ENCODE data around the gene MUCL3.
"Not testable (repeated sequence)": the region's sequence is repeated elsewhere in the genome, so short reads cannot be mapped to it uniquely, and the experiment has no call there.

Gene MUCL3

GRCh38 chr6:30900863-30901417 lies 39.8 kb upstream of the MUCL3 start:
- no peaks in the 10 kb centered on the region for H3K9me3 ChIP-seq (ENCODE audit: control insufficient read depth, insufficient read depth, low read depth, low read length)
- no peak overlapping the region for H3K4me3 ChIP-seq (ENCODE audit: low read depth, low read length)
- no peaks in the 10 kb centered on the region for H3K27me3 ChIP-seq (ENCODE audit: control insufficient read depth, insufficient read depth, low read length)
- H3K9ac ChIP-seq (ENCODE audit: low read length), result no peak overlapping the region
- H3K27ac ChIP-seq (ENCODE audit: low read depth, low read length), result no peak overlapping the region
- H3K36me3 ChIP-seq (ENCODE audit: control insufficient read depth, insufficient read depth, low read length), result peaks cover 42% of the 10 kb centered on the region
- H3K4me1 ChIP-seq (ENCODE audit: control insufficient read depth, insufficient read depth, low read length), result no peaks in the 10 kb centered on the region

- H3K9ac ChIP-seq (ENCODE audit: low read length), result no peak overlapping the region
- no peak overlapping the region for H3K27ac ChIP-seq (ENCODE audit: low read depth, low read length)
- H3K4me3 ChIP-seq (ENCODE audit: low read depth, low read length), result no peak overlapping the region
- H3K9me3 ChIP-seq (ENCODE audit: control insufficient read depth, insufficient read depth, low read depth, low read length), result no peaks in the 10 kb centered on the region
- no peaks in the 10 kb centered on the region for H3K27me3 ChIP-seq (ENCODE audit: control insufficient read depth, insufficient read depth, low read length)
- H3K4me1 ChIP-seq (ENCODE audit: control insufficient read depth, insufficient read depth, low read length), result no peaks in the 10 kb centered on the region
- peaks cover 37% of the 10 kb centered on the region for H3K36me3 ChIP-seq (ENCODE audit: control insufficient read depth, insufficient read depth, low read length)
These were observed 39.3 kb upstream of the MUCL3 start for GRCh38 chr6:30901436-30901835.

GRCh38 chr6:30902196-30902595 lies 38.6 kb upstream of the MUCL3 start:
- not testable (repeated sequence) for H3K4me1 ChIP-seq (ENCODE audit: control insufficient read depth, insufficient read depth, low read length); H3K9ac ChIP-seq (ENCODE audit: low read length); H3K27me3 ChIP-seq (ENCODE audit: control insufficient read depth, insufficient read depth, low read length); H3K27ac ChIP-seq (ENCODE audit: low read depth, low read length); H3K4me3 ChIP-seq (ENCODE audit: low read depth, low read length); H3K9me3 ChIP-seq (ENCODE audit: control insufficient read depth, insufficient read depth, low read depth, low read length)
- peaks cover 31% of the 10 kb centered on the region for H3K36me3 ChIP-seq (ENCODE audit: control insufficient read depth, insufficient read depth, low read length)

GRCh38 chr6:30902709-30903108 lies 38.1 kb upstream of the MUCL3 start:
- Histone ChIP-seq H3K36me3 (ENCODE audit: control insufficient read depth, insufficient read depth, low read length) (peaks cover 26% of the 10 kb centered on the region), H3K4me1 (ENCODE audit: control insufficient read depth, insufficient read depth, low read length) (no peaks in the 10 kb centered on the region), H3K4me3 (ENCODE audit: low read depth, low read length) (no peak overlapping the region), H3K27me3 (ENCODE audit: control insufficient read depth, insufficient read depth, low read length) (no peaks in the 10 kb centered on the region), H3K9me3 (ENCODE audit: control insufficient read depth, insufficient read depth, low read depth, low read length) (no peaks in the 10 kb centered on the region), H3K9ac (ENCODE audit: low read length) (no peak overlapping the region), H3K27ac (ENCODE audit: low read depth, low read length) (no peak overlapping the region)

- Histone ChIP-seq H3K36me3 (ENCODE audit: control insufficient read depth, insufficient read depth, low read length) (peaks cover 20% of the 10 kb centered on the region), H3K9ac (ENCODE audit: low read length) (no peak overlapping the region), H3K4me3 (ENCODE audit: low read depth, low read length) (no peak overlapping the region), H3K4me1 (ENCODE audit: control insufficient read depth, insufficient read depth, low read length) (no peaks in the 10 kb centered on the region), H3K9me3 (ENCODE audit: control insufficient read depth, insufficient read depth, low read depth, low read length) (no peaks in the 10 kb centered on the region), H3K27ac (ENCODE audit: low read depth, low read length) (no peak overlapping the region), H3K27me3 (ENCODE audit: control insufficient read depth, insufficient read depth, low read length) (no peaks in the 10 kb centered on the region)
These were observed 37.5 kb upstream of the MUCL3 start for GRCh38 chr6:30903236-30903635.

- not testable (repeated sequence) for H3K9me3 ChIP-seq (ENCODE audit: control insufficient read depth, insufficient read depth, low read depth, low read length); H3K27ac ChIP-seq (ENCODE audit: low read depth, low read length); H3K4me1 ChIP-seq (ENCODE audit: control insufficient read depth, insufficient read depth, low read length); H3K27me3 ChIP-seq (ENCODE audit: control insufficient read depth, insufficient read depth, low read length)
- H3K9ac ChIP-seq (ENCODE audit: low read length), result peak overlapping the region; percentile 46
- H3K4me3 ChIP-seq (ENCODE audit: low read depth, low read length), result peak overlapping the region; percentile 97
- H3K36me3 ChIP-seq (ENCODE audit: control insufficient read depth, insufficient read depth, low read length), result peaks cover 26% of the 10 kb centered on the region
These were observed 33.4 kb upstream of the MUCL3 start for GRCh38 chr6:30907290-30907757.

- Histone ChIP-seq H3K27ac (ENCODE audit: low read depth, low read length) (peak within 1 kb of the TSS; percentile 72; the same call in 1 of the 2 replicates), H3K9ac (ENCODE audit: low read length) (peak within 1 kb of the TSS; percentile 95), H3K36me3 (ENCODE audit: control insufficient read depth, insufficient read depth, low read length) (peaks cover 29% of the 10 kb centered on the region), H3K4me1 (ENCODE audit: control insufficient read depth, insufficient read depth, low read length) (no peaks in the 10 kb centered on the region; the same call in 1 of the 2 replicates), H3K9me3 (ENCODE audit: control insufficient read depth, insufficient read depth, low read depth, low read length) (no peaks in the 10 kb centered on the region), H3K27me3 (ENCODE audit: control insufficient read depth, insufficient read depth, low read length) (no peaks in the 10 kb centered on the region), H3K4me3 (ENCODE audit: low read depth, low read length) (peak within 1 kb of the TSS; percentile 97)
These were observed 32.8 kb upstream of the MUCL3 start, which contains the start of gene GTF2H4 for GRCh38 chr6:30907758-30908591. TSS of gene GTF2H4 (plus strand) at chr6:30908207.

GRCh38 chr6:30908700-30909099 lies 32.1 kb upstream of the MUCL3 start:
- peak overlapping the region; percentile 95 for H3K9ac ChIP-seq (ENCODE audit: low read length)
- no peak overlapping the region for H3K27ac ChIP-seq (ENCODE audit: low read depth, low read length)
- no peaks in the 10 kb centered on the region for H3K27me3 ChIP-seq (ENCODE audit: control insufficient read depth, insufficient read depth, low read length)
- peaks cover 6% of the 10 kb centered on the region; the same call in 1 of the 2 replicates for H3K4me1 ChIP-seq (ENCODE audit: control insufficient read depth, insufficient read depth, low read length)
- H3K9me3 ChIP-seq (ENCODE audit: control insufficient read depth, insufficient read depth, low read depth, low read length), result no peaks in the 10 kb centered on the region
- peaks cover 31% of the 10 kb centered on the region for H3K36me3 ChIP-seq (ENCODE audit: control insufficient read depth, insufficient read depth, low read length)
- H3K4me3 ChIP-seq (ENCODE audit: low read depth, low read length), result peak overlapping the region; percentile 97

- Histone ChIP-seq H3K36me3 (ENCODE audit: control insufficient read depth, insufficient read depth, low read length) (peaks cover 31% of the 10 kb centered on the region), H3K4me1 (ENCODE audit: control insufficient read depth, insufficient read depth, low read length) (peaks cover 18% of the 10 kb centered on the region)
- not testable (repeated sequence) for H3K27me3 ChIP-seq (ENCODE audit: control insufficient read depth, insufficient read depth, low read length); H3K4me3 ChIP-seq (ENCODE audit: low read depth, low read length); H3K27ac ChIP-seq (ENCODE audit: low read depth, low read length); H3K9ac ChIP-seq (ENCODE audit: low read length); H3K9me3 ChIP-seq (ENCODE audit: control insufficient read depth, insufficient read depth, low read depth, low read length)
These were observed 30.3 kb upstream of the MUCL3 start for GRCh38 chr6:30910473-30910872.

- Histone ChIP-seq H3K9me3 (ENCODE audit: control insufficient read depth, insufficient read depth, low read depth, low read length) (no peaks in the 10 kb centered on the region), H3K9ac (ENCODE audit: low read length) (no peak overlapping the region), H3K36me3 (ENCODE audit: control insufficient read depth, insufficient read depth, low read length) (peaks cover 49% of the 10 kb centered on the region), H3K4me1 (ENCODE audit: control insufficient read depth, insufficient read depth, low read length) (peaks cover 21% of the 10 kb centered on the region), H3K4me3 (ENCODE audit: low read depth, low read length) (peak overlapping the region; percentile 65; the same call in 1 of the 2 replicates), H3K27ac (ENCODE audit: low read depth, low read length) (no peak overlapping the region), H3K27me3 (ENCODE audit: control insufficient read depth, insufficient read depth, low read length) (no peaks in the 10 kb centered on the region)
These were observed 27.8 kb upstream of the MUCL3 start for GRCh38 chr6:30912746-30913520.

GRCh38 chr6:30913721-30914075 lies 27.1 kb upstream of the MUCL3 start:
- H3K27me3 ChIP-seq (ENCODE audit: control insufficient read depth, insufficient read depth, low read length), result no peaks in the 10 kb centered on the region
- H3K9me3 ChIP-seq (ENCODE audit: control insufficient read depth, insufficient read depth, low read depth, low read length), result no peaks in the 10 kb centered on the region
- peak overlapping the region; percentile 33; the same call in 1 of the 2 replicates for H3K27ac ChIP-seq (ENCODE audit: low read depth, low read length)
- H3K9ac ChIP-seq (ENCODE audit: low read length), result peak overlapping the region; percentile 2
- H3K4me3 ChIP-seq (ENCODE audit: low read depth, low read length), result peak overlapping the region; percentile 65
- peaks cover 52% of the 10 kb centered on the region for H3K36me3 ChIP-seq (ENCODE audit: control insufficient read depth, insufficient read depth, low read length)
- peaks cover 21% of the 10 kb centered on the region for H3K4me1 ChIP-seq (ENCODE audit: control insufficient read depth, insufficient read depth, low read length)

Data from HUES6 (cell line).